CD4-positive, alpha-beta T cell treated with Interleukin-17A for 1 hour (primary cell): Measurements from ENCODE around the gene ARL10.

Experiments
- DNase-seq: peaks from one replicate; pipeline ENCODE4 v3.0.0-alpha.2; 2020

Gene ARL10

DNA sequence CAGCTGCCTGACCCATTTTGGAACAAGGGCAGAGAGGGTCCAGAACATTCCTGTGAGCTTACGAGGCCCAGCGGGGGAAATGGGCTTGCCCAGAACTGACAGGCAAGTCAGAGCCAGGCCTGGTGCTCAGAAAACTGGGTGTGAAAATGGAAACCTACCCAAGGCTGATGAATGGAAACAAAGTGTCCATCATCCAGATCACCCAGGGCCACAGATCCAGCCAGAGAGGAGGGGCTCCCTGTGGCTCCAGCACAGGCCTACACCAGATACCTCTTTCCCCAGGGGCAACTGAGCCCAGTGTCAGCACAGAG lies 47.9 kb downstream of the ARL10 start:
- DNase-seq: no peak

DNA sequence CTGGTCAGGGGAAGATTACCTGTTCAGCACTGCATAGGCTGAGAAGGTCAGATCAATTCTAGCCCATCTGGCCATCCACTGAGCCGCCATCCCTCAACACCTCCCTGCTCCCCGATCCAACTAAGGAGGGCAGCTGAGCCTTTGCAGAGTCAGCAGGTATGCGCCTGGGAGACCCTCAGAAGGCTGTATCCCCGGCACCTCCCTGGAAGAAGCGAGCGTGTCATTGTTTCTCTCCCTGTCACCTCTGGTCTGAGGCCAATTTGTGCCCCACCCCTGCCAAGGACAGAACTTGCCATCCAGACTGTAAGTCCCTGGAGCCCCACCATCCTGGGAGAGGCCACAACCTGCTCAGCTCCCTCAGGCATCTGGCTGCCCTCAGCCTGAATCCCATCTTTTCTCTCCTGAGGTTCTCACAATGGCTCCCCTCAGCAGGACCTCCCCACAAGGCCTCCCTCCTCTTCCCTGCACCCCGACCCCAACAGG lies 48.5 kb downstream of the ARL10 start:
- no peak for DNase-seq

GRCh38 chr5:176414704-176415103 lies 49.4 kb downstream of the ARL10 start:
- DNase-seq: no peak

GRCh38 chr5:176415240-176415951 lies 50.1 kb downstream of the ARL10 start:
- no peak for DNase-seq

DNA sequence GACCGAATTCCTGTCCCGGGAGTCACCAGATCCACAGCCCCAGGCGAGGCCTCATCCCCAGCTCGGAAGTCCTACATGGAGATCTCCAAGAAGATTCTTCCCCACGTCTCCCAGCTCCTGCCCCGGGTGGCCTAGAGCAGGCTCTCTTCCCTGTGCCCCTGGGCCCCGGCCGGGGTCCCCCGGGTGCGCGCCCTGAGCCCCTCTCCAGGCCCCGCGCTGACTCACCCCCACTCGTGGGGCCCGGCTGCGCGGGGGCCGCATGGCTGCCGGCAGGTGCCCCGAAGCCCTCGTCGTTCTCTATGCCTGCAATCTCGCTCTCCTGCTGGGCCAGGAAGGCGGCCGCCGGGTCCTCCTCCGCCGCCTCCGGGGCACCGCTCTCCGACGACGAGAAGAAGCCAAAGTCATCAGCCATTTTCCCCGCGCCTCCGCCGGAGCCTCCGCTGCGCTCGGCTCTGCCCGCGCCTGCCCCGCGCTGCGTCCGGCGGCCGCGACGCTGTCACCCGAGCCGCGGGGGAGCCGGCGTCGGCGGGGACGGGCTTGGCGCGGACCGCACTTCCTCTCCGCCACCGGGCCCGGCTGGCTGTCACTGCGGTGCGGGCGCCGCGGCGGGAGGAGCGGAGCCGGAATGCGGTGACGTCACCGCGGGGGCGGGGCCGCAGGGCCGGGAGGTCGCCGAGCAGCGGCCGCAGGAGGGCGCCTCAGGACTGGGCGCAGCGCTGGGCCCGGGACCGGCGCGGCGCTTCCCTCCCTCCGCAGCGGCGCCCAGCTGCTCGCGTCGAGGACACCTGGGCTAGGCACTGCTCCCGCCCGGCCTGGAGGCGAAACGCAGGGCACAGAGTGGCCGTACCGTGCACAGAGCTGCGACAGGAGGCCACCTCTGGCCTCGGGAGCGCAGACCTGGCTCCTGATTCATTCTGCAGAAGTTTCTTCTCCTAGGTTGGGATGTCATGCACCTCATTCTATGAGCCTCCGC lies 51.0 kb downstream of the ARL10 start, which contains the start of gene CLTB:
CLTB (minus strand) TSS at position 588 of the 973 bp plus-strand sequence; CDS start at position 412, 176 bp downstream.
- DNase-seq: peak; percentile 92

DNA sequence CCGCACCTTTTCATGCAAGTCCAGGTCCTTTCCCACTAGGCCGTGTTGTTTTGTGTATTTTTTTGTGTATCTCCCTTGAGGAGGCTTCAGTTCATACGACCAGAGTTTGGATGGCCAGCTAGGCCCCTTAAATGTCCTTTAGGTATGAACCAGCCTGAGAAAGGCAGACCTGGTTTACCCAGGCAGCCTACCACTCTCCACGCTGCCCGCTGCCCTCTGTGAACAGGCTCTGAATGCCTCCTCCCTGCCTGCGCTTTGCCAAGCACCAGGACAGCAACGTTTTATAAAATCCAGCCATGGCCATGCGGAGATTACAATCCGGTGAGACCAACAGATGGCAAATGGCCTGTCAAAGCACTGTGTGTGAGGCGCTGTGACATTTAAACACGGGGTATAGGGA lies 51.7 kb downstream of the ARL10 start:
- DNase-seq: no peak

DNA sequence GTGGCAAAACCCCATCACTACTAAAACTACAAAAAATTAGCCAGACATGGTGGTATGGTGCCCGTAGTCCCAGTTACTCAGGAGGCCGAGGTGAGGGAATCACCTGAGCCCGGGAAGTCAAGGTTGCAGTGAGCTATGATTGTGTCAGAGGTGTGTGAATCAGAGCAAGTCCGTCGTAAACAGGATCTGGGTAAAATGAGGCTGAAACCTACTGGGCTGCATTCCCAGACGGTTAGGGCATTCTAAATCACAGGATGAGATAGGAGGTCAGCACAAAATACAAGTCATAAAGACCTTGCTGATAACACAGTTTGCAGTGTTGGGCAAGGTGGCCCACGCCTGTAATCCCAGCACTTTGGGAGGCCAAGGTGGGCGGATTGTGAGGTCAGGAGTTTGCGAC lies 53.0 kb downstream of the ARL10 start:
- no peak for DNase-seq

DNA sequence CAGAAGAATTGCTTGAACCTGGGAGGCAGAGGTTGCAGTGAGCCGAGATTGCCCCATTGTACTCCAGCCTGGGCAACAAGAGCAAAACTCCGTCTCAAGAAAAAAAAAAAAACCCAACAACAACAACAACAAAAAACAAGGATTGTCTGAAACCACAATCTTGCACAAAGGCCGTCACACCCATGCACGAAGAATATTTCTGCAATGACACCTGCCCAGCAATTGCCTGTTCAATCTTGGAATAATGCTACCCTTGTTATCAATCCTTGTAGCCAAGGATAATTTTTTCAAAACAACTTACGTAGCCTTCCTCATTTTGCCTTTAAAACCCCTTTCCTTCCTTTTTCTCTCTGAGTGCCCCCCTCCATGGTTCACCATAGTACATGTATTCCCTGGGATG lies 54.8 kb downstream of the ARL10 start:
- DNase-seq: no peak

DNA sequence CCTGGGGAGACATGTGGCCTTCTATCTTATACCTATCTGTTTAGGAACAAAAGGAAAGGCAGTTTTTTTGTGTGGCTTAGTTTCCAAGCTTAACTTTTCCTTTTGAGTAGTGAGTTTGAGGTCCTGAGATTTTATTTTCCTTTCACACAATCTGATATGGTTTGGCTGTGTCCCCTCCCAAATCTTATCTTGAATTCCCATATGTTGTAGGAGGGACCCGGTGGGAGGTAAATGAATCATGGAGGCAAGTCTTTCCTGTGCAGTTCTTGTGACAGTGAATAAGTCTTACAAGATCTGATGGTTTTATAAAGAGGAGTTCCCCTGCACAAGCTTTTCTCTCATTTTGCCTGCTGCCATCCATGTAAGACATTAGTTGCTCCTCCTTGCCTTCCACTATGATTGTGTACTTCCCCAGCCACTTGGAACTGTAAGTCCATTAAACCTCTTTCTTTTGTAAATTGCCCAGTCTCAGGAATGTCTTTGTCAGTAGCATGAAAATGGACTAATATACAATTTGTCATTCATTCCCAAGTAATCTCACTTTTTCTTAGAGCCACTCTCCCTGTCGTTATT lies 55.8 kb downstream of the ARL10 start:
- no peak for DNase-seq

GRCh38 chr5:176424181-176424580 lies 58.9 kb downstream of the ARL10 start:
- no peak for DNase-seq

DNA sequence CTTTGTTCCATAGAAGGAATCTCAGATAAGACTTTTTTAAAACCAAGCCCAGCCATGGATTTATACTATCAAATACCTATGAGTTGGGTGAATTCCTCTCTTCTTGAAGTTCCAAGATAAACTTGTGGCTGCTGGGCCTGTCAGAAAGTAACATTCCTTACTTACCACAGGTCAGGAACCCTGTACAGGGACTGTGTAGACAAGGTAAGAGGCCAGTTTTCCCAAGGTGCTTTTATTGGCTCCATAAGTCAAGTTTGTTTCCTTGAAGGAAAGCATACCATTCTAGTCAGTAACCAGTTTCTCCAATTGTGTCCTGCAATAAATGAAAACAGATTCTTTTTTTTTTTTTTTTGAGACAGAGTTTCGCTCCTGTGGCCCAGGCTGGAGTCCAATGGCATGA lies 59.9 kb downstream of the ARL10 start:
- DNase-seq: no peak

DNA sequence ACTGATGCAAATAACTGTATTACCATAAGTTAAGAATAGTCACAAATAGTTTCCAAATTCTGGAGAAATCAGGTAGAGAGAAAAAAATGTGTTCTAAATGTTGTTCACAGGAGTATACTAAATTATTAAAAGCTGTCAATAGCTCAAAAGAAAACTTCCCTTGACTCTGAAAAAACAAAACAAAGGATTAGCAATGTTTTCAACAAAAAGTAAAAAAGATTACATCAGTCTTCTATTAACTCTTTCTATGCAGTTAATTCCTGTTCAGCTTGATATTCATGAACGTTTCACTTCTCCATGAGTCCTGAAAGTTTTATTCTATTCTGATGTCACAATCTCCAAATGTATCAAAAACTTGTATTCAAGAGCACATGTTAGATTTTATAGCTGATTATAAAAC lies 60.5 kb downstream of the ARL10 start:
- no peak for DNase-seq

- DNase-seq: no peak
Observed at GRCh38 chr5:176426876-176427275, 61.6 kb downstream of the ARL10 start.

DNA sequence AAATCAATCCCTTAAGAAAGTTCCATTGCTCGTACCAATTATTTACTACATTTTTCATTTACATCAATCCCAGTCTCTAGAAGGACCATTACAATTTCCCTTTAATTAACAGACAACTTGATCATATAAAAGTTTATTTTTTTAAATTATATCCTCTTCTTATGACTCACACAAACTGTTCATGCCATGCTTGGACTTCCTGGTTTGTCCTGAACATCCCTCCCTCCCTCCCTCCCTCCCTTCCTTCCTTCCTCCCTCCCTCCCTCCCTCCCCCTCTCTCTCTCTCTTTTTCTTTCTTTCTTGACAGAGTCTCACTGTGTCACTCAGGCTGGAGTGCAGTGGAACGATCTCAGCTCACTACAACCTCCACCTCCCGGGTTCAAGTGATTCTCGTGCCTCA lies 62.7 kb downstream of the ARL10 start:
- DNase-seq: no peak

DNA sequence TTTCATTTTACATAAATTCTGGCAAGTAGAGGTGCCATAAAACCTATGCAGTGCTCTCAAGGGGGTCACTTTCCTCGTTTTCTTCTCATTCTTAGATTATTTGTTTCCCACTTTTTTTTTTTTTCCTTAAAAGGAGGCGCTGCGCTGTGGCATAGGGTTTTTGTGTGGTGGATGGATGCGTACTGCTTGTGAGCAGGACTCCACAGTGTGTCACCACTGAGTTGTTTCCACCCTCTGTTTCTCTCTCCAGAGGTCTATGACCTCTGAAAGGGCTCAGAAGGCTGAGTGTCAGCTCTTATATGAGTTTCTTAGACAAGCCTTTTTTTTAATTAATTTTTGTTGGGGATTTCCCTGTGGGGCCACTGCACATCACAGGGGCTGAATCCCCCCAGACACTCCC lies 64.7 kb downstream of the ARL10 start:
- no peak for DNase-seq
